Endothelial cell of umbilical vein (primary cell): ENCODE data around the gene CNTN5. TPM values are rescaled to one million over a fixed set of nuclear protein-coding genes. Genes with fewer than 3 reads are reported as not detected.

ENCODE experiments used
- BruUV-seq: library from RNA; stranded (reverse); fragments of 400-500 nt; replicated peaks from 2 replicates; lab custom pipeline; 2021; lab: Mats Ljungman, UMichigan
- CTCF ChIA-PET: fragments of 300-600, 350-600 bp; sonication (Branson Sonifier 250); formaldehyde crosslinking; loops from one replicate; lab custom pipeline; 2021; ENCODE audit warnings: antibody characterized with exemption, inconsistent platforms; lab: Charles Lee
- POLR2A ChIA-PET: fragments of 300-600, 350-600 bp; sonication (Branson Sonifier 250); formaldehyde crosslinking; loops from one replicate; lab custom pipeline; 2021; ENCODE audit warnings: antibody characterized with exemption, inconsistent platforms; lab: Charles Lee
- DNase-seq: peaks from one replicate; pipeline ENCODE4 v3.0.0-alpha.2; 2011; ENCODE audit warnings: low read depth, low spot score
- FAIRE-seq: peaks from 2 replicates; lab custom pipeline; 2011; peaks lifted over from hg19 to GRCh38; lab: Jason Lieb, UNC
- H2AFZ ChIP-seq: 2 replicates; pipeline ENCODE4 v1.6.0; 2012; ENCODE audit warnings: low read depth, low read length, control low read depth, inconsistent platforms
- H3K27ac ChIP-seq: 2 replicates; pipeline ENCODE4 v1.5.1; 2011; ENCODE audit warnings: low read depth, mild to moderate bottlenecking, control low read depth, low read length, moderate library complexity; ENCODE audit not compliant: insufficient read depth
- H3K27me3 ChIP-seq, 2 experiments: 2 replicates each; pipeline versions ENCODE4 v1.6.0 to v1.6.1; 2011; ENCODE audit warnings: low read length in 2 of 2, mixed read lengths in 1 of 2; ENCODE audit not compliant: control insufficient read depth in 2 of 2, insufficient read depth in 2 of 2
- H3K36me3 ChIP-seq, 2 experiments: 2 replicates in 1 of 2; 3 replicates in 1 of 2; pipeline ENCODE4 v1.5.1; 2011; ENCODE audit warnings: low read length in 2 of 2, mild to moderate bottlenecking in 1 of 2, moderate library complexity in 1 of 2; ENCODE audit not compliant: control insufficient read depth in 2 of 2, insufficient read depth in 2 of 2; ENCODE audit errors: extremely low read depth in 1 of 2
- H3K4me1 ChIP-seq: 3 replicates; pipeline ENCODE4 v1.5.1; 2011; ENCODE audit warnings: mild to moderate bottlenecking, low read length; ENCODE audit not compliant: control insufficient read depth, insufficient read depth; ENCODE audit errors: extremely low read depth
- H3K4me2 ChIP-seq: 2 replicates; pipeline ENCODE4 v1.6.1; 2011; ENCODE audit warnings: low read length, control low read depth, mixed read lengths; ENCODE audit not compliant: insufficient read depth
- H3K4me3 ChIP-seq, 3 experiments: fragments of 200-600 bp in 1 of 3; sonication (generic), shearing (Covaris generic) in 1 of 3; replicated peaks in 1 of 3; 2 replicates each; pipeline ENCODE4 v1.5.1; 2011 to 2016; ENCODE audit warnings: control low read depth in 3 of 3, low read length in 3 of 3, mild to moderate bottlenecking in 2 of 3, inconsistent platforms in 1 of 3, low read depth in 1 of 3, moderate library complexity in 1 of 3; ENCODE audit not compliant: insufficient read depth in 1 of 3
- H3K79me2 ChIP-seq: 2 replicates; pipeline ENCODE4 v1.6.0; 2012; ENCODE audit warnings: low read length, inconsistent platforms; ENCODE audit not compliant: control insufficient read depth, insufficient read depth
- H3K9ac ChIP-seq: replicated peaks from 2 replicates; pipeline ENCODE3; 2011; ENCODE audit warnings: low read length, control low read depth; ENCODE audit not compliant: insufficient read depth; ENCODE audit errors: extremely low read depth
- H3K9me1 ChIP-seq: replicated peaks from 3 replicates; pipeline ENCODE4 v1.6.0; 2011; ENCODE audit warnings: mild to moderate bottlenecking, low read length; ENCODE audit not compliant: control insufficient read depth, insufficient read depth; ENCODE audit errors: extremely low read depth
- H3K9me3 ChIP-seq: replicated peaks from 2 replicates; pipeline ENCODE4 v1.5.1; 2012; ENCODE audit warnings: low read length, inconsistent platforms; ENCODE audit not compliant: control insufficient read depth, insufficient read depth
- H4K20me1 ChIP-seq: replicated peaks from 2 replicates; pipeline ENCODE3; 2011; ENCODE audit warnings: mild to moderate bottlenecking, low read length; ENCODE audit not compliant: control insufficient read depth, insufficient read depth; ENCODE audit errors: extremely low read depth
- CTCF ChIP-seq, 2 donors: IDR thresholded peaks; 1 replicate in 1 of 2; 2 replicates in 1 of 2; pipeline ENCODE4 v1.5.1; 2011; ENCODE audit warnings: low read length in 2 of 2, mild to moderate bottlenecking in 2 of 2, moderate library complexity in 2 of 2, control low read depth in 1 of 2, inconsistent platforms in 1 of 2, low read depth in 1 of 2; ENCODE audit not compliant: insufficient read depth in 1 of 2; ENCODE audit errors: extremely low read depth in 1 of 2
- EZH2 ChIP-seq: IDR thresholded peaks from 2 replicates; pipeline ENCODE4 v1.6.1; 2012; ENCODE audit warnings: borderline replicate concordance, low read depth, mild to moderate bottlenecking, moderate library complexity, low read length, inconsistent platforms; ENCODE audit not compliant: severe bottlenecking
- FOS ChIP-seq: IDR thresholded peaks from 2 replicates; pipeline ENCODE4 v1.6.1; 2011; ENCODE audit warnings: mild to moderate bottlenecking, low read length, moderate library complexity, borderline replicate concordance; ENCODE audit not compliant: insufficient read depth
- GATA2 ChIP-seq: IDR thresholded peaks from 2 replicates; pipeline ENCODE4 v1.7.0; 2011; ENCODE audit warnings: low read depth, mild to moderate bottlenecking, moderate library complexity, mixed read lengths, low read length; ENCODE audit not compliant: insufficient read length, insufficient read depth
- JUN ChIP-seq: IDR thresholded peaks from 2 replicates; pipeline ENCODE4 v1.6.1; 2011; ENCODE audit warnings: borderline replicate concordance, low read depth; ENCODE audit not compliant: insufficient read length, insufficient read depth
- MAX ChIP-seq: IDR thresholded peaks from 2 replicates; pipeline ENCODE4 v1.6.1; 2011; ENCODE audit not compliant: insufficient read depth, insufficient read length
- MYC ChIP-seq: IDR thresholded peaks from one replicate; pipeline ENCODE4 v1.6.1; 2011; ENCODE audit warnings: mild to moderate bottlenecking, low read depth, low read length
- POLR2A ChIP-seq: IDR thresholded peaks from 2 replicates; pipeline ENCODE4 v1.6.1; 2012; ENCODE audit warnings: low read depth, mild to moderate bottlenecking, control low read depth, low read length
- POLR2AphosphoS5 ChIP-seq: IDR thresholded peaks from 2 replicates; pipeline ENCODE4 v1.6.1; 2012; ENCODE audit warnings: low read depth, mild to moderate bottlenecking, control low read depth, low read length, moderate library complexity; ENCODE audit not compliant: insufficient read depth
- dilution Hi-C: fragments of 300-500 bp; cut with MboI; formaldehyde crosslinking; loops from one replicate; pipeline ENCODE4 v1.15.0; 2019; ENCODE audit warnings: low sequenced_read_pairs; ENCODE audit not compliant: extremely low pct_ligation_motif_present
- intact Hi-C: fragments of 100-400 bp; cut with micrococcal nuclease; formaldehyde crosslinking; loops from one replicate; pipeline ENCODE4 v1.10.0; 2022
- polyA plus RNA-seq, 4 experiments: library from polyadenylated mRNA; depleted of rRNA in 3 of 4; stranded (reverse) in 3 of 4; unstranded in 1 of 4; fragments of >200 nt; gene quantifications; 2 replicates each; pipeline versions ENCODE4 v1.2.1 to v1.2.3, GENCODE V29; 2011 to 2012; ENCODE audit warnings: missing spikeins in 1 of 4
- total RNA-seq: library from RNA; stranded (reverse); gene quantifications from 2 replicates; pipeline ENCODE4 v1.2.3, GENCODE V29; 2021

Gene CNTN5
- total and polyA plus RNA-seq, 2 donors (not counting 3 experiments of a cell fraction or from before 2014, with no cell fraction given), result not detected

GRCh38 chr11:99098258-99098657, 77.5 kb downstream of the CNTN5 start:
- Histone ChIP-seq H3K4me3 (no peak overlapping the region), H3K9me1 (no peaks in the 10 kb centered on the region), H3K79me2 (no peaks in the 10 kb centered on the region), H3K9me3 (peaks cover 3% of the 10 kb centered on the region), H3K27me3 (no peaks in the 10 kb centered on the region), H2AFZ (no peak overlapping the region), H3K4me2 (no peak overlapping the region), H3K9ac (no peak overlapping the region), H3K36me3 (no peaks in the 10 kb centered on the region), H3K4me1 (no peaks in the 10 kb centered on the region), H4K20me1 (no peaks in the 10 kb centered on the region), H3K27ac (no peak overlapping the region)
- FAIRE-seq, result no peak
- BruUV-seq, result no TSS peak
- DNase-seq, result no peak
- dilution Hi-C loops, result no loop called here
- ChIA-PET CTCF (no interaction called here), POLR2A (no interaction called here)
- intact Hi-C loops, result no loop called here
- TF ChIP-seq GATA2 (no peak), CTCF (IDR thresholded peaks at IDR 0.05; ENCODE audit: extremely low read depth in 1 of 2, insufficient read depth in 1 of 2, low read depth in 1 of 2, low read length in 2 of 2) (no peak), JUN (no peak), POLR2AphosphoS5 (no peak), MYC (no peak), EZH2 (no peak), FOS (no peak), POLR2A (no peak), MAX (no peak)
